GM21423 (cell line): Measurements from ENCODE around the gene ATOH8.

ENCODE experiments used
- ATAC-seq: cut with Tn5 transposase; IDR thresholded peaks from one replicate; pipeline ENCODE4 v1.9.1; 2021; ENCODE audit warnings: mild to moderate bottlenecking, moderate library complexity; ENCODE audit not compliant: unreplicated experiment

ATOH8 gene

DNA sequence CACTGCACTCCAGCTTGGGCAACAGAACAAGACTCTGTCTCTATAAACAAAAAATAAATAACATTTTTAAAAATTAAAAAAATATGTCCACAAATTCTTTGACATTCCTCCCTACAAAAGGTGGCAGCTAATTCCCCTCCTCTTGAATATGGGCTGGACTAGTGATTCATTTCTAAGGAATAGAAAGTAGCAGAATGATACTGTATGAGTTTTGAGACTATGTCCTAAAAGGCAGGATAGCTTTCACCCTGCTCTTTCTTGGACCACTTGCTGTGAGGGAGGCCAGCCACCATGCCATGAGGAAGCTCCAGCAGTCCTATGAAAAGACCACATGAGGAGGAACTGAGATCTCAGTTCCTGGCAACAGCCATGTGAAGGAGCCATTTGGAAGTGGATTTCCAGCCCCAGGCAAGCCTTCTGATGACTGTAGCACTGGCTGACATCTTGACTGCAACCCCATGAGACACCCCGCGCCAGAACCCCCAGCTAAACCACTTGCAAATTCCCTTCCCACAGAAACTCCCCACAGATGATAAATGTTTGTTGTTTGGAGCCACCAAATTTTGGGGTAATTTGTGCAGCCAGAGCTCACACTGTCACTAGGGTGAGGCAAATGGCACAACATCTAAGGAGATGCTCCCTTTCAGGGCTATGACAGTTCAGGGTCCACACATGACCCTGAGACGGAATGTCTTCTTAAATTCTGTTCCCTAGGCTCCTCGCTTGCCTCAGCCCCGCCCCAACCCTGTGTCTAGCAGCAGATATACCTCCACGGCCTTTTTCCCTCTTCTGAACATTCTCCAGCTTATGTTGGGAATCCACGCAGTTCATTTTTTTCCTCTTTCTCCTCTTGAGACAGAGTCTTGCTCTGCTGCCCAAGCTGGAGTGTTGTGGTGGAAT, 17.1 kb upstream of the ATOH8 start:
- ATAC-seq, result no peak

DNA sequence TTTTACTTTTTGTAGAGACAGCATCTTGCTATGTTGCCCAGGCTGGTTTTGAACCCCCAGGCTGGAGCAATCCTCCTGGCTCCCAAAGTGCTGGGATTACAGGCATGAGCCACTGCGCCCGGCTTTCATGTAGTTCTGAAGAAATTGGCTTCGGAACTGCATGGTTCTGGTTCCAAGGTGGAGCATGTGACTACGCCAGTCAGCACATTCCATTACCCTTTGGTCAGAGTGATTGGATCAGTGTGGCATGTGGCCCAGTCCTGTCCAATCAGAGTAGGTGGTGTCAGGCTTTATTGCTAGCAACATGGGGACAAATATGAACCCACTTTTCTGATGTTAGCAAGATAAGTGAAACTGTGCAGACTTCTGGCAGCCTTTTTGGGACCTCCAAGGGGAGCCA, 16.3 kb upstream of the ATOH8 start:
- no peak for ATAC-seq

DNA sequence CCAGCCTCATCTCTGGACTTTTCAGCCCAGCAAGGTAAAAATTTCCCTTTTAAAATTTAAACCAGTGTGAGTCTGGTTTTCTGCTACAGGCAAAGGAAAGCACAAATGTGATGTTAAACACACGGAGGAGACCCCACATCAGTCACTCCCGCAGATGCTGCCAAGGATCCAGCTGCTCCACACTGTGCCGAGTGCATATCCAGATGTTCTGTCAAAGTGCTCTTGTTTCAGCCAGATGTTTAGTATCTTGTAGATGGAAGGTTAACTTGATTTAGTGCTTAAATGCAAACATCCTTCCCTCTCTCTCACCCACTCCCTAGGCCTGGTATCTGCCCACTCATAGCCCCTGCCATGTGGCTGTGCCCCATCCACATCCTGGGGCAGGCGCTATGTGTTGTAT, 15.8 kb upstream of the ATOH8 start:
- no peak for ATAC-seq

DNA sequence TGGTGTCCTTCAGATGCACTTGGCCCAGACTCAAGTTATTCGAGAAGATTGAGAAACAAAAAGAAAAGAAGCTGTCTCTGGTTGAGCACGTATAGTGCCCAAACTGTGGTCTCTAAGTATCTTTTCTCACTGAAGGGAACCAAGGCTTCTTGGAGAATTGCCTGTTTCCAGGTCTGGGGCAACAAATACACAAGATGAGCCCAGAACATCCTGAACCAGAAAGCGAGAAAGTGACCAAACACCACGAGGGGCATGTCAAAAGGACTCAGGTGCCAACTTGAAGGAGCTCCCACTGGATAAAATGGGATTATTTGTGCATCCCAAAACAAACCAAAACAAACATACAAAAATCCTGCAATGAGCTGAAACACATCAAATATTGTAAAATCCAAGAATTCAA, 13.6 kb upstream of the ATOH8 start:
- ATAC-seq, result no peak

DNA sequence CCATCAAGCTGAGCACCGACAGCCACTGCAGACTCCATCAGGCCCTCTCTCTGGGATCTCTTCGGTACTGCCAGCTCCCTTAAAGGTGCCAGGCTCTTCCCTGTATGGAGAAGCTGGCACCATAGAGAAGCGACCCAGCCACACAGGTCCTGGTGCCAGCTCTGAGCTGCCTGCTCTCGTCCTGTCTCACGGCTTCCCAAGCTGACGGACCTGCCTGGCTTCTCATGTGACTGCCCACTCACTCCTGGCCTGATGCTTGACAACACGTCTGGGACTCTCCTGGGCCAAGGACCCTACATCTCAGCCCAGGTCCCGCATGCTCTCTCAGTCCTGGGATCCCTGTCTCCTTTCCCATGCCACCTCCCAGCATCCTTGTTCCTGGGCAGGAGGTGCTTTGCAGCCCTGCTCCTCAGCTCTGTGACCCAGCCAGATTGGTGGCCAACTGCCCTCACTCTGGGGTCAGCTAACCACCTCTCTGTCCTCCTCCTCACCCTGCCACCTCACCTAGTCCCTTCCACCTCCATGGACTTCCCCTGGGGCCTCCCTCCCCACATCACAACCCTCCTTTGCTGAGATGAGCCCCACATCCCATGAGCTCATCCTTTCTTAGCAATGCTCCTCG, 12.5 kb upstream of the ATOH8 start:
- no peak for ATAC-seq

DNA sequence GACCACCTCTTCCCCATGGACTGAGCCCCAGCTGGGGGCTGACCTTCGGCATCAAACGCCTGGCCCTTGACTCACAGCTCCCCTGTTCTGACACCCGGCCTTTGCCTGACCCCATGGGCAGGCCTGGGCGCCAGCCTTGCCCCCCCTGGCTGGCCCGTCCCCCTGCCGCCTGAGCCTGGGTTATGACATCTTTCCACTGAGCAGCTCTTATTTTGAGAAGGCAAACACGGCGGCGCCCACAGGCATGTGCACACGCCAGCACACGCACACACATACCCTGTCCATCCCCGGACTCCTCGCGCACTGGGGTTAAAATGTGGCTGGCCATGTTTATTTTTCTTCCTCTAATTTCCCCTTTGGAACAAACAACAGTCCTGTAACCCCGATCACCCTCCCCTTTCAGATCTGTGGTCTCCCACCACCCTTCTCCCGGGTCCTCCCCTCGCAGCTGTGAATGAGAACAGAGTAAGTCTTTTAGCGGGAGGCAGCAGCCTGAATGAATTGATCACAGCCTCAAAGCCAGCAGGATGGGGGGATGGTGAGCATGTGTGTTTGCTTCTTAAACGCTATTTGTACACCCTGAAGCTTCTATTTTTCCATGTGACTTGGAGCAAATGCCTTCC, 11.8 kb upstream of the ATOH8 start:
- ATAC-seq, result no peak

DNA sequence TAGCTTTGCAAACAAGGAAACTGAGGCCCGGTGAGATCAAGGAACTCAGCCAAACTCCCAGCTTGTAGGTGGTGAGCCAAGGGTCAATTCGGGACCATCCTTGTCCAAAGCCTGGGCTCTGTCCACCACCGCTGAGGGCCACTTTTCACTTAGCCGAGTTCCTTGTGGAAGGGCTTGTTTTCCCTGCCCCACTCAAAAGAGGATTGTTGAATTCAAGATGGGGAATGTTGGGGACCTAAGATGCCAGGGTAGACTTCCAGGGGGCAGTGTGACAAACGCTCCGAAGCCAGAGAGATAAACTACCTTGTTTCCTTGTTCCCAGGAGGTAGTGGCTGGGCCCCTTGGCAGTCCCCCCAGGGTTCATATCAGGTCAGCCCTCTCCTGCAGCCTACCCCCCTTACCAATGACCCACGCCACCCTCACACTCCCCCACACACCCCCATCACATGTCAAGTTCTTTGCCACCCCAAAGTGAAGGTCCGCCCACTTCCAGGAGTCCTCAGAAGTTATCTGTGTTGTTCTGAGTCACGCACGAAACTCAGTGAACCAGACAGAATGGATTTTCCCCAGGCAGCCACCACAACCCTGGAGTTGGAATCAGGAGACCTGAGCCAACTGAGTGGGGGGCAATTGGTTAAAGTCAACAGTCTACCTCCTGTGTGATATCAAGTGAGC, 10.3 kb upstream of the ATOH8 start:
- no peak for ATAC-seq

DNA sequence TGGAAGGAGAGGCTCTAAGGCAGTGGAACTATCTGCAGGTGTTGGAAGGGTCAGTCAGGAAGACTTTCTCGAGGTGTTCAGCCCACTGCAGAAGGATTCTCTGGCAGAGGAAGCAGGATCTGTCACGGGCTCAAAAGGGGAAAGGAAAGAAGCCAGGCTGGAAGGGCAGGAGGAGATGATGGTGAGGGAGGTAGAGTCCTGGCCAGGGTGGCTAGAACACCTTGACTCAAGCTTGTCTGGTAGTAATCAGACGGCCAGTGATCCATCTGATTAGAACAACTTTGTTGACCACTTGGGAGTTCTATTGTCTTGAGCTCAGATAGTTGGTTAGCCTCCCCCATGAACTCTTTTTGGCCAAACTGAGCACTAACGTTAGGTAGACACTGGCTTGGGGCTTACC, 9.7 kb upstream of the ATOH8 start:
- no peak for ATAC-seq

DNA sequence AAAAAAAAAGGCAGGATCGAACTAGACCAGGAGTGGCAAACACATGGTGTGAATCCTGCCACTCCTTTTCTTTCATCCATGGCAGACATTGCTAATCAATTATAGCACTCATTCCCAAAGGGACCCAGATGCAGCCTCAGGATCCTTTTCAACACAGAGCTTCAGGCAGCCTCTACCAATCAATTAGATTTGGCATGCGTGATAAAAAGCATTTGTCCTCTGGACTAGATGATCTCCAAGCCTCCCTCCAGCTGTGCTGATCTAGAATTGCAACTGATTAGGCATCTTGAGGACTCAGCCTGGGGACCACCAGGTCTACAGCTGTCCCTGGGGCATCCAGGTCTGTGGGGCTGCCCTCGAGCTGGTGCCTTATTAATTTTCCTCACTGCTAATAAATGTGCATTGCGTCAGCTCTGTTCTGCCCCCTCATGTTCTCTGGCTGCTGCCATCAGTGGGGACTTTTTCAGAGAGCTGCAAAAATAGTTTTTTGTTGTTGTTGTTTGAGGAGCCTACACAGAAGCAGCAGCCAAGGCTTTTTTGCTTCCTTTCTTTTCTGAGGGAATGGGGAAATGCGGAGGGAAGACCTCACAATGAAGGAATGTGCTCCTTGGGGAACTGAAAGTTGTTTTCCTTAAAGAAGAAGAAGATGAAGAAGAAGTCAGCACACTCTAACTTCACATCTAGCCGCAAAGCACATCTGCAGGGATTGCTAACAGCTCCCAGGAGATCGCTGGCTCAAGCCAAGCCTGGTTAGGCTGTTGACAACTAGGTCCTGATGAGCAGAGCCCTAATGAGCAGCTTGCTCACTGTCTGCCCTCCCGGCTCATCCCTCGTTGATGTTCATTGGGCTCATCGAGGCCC, 8.8 kb upstream of the ATOH8 start:
- ATAC-seq, result no peak

DNA sequence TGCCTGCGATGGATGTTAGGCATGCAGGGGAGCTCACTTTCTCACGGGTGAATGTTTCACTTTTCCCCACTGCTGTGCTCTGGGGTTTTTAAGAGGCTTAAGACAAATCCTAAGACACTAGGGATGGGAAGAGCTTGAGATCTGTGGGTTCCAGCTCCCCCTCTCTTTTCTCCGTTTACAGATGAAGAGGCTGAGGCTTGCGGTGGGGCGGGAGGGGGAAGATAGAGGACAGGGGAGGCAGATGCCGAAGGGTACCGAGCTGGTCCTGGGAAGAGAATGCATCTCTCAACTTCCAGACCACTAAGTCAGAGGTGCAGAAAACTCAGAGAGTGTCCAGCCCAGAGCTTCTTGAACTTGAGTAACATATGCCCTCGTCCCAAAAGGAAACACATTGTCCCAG, 8.2 kb upstream of the ATOH8 start:
- ATAC-seq, result no peak

DNA sequence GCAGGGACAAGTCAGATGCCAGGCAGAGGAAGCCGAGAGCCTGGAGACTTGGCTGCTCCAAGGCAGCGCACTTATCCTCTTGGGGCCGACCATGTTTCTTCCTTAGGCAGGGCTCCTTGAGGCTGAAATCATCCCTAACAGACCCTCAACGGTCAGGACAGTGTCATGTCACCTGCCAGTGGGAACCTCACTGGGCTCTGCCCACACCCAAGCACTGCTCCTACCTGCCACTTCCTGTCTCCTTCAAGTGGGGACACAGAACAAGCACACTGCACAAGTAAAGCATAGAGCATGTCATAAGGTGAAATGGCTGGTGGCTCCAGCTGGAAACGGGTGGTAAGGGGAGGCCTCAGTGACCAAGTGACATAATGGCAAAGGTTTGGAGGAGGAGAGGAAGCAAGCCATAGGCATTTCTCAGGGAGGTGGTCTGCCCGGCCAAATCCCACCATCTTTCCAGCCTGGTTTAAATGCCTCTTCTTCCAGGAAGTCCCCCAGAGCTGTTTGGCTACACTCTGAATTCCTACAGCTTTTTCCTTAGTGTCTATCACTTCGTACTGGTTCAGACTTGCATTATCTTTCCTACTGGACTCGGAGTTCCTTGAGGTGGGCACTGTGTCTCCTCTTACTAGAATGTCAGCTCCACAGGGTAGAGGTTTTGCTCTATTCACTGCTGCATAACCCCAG, 7.3 kb upstream of the ATOH8 start:
- no peak for ATAC-seq

DNA sequence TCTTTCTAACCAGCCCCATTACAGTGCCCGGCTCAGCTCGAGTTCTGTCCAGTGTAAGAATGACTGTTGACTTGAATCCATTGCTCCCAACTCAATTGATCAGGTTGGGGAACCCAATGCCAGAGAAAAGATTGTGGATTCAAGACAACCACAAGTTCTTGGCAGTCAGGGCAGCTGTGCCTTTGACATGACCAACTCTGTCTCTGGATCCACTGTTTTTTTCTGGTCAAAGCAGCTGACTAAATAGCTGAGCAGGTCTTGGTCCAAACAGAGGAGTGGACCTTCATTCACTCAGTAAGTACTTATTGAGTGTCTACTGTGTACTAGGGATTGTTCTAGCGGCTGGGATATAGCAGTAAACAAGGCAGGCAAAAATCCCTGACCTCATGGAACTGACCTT, 6.3 kb upstream of the ATOH8 start:
- no peak for ATAC-seq

DNA sequence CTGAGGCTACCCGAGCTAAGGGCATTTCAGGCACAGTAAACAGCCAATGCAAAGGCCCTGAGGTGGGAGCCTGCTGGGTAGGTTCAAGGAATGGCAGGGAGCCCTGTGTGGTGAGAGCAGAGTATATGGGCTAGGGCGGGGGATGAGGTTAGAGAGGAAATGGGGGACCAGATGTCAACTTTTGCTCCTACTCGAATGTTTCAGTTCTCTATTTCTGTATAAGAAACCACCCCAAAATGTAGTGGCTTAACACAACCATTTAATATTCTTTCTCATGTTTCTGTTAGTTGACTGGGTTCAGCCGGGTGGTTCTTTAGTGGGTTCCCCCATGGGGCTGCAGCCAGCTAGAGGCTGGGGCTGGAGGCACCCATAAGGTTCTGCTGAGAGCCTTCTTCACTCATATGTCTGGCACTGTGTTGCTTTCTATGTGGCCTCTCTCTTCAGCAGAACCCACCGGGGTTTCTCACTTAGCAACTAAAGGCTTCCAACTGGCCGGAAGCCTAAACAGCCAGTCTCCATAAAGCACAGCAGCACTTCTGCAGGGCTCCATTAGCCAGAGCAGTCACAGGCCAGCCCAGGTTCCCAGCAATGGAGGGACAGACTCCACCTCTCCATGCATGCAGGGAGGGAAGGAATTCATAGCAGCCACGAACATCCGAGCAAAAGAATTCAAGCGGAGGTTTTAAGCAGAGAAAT, 5.6 kb upstream of the ATOH8 start:
- ATAC-seq, result peak; percentile 57

DNA sequence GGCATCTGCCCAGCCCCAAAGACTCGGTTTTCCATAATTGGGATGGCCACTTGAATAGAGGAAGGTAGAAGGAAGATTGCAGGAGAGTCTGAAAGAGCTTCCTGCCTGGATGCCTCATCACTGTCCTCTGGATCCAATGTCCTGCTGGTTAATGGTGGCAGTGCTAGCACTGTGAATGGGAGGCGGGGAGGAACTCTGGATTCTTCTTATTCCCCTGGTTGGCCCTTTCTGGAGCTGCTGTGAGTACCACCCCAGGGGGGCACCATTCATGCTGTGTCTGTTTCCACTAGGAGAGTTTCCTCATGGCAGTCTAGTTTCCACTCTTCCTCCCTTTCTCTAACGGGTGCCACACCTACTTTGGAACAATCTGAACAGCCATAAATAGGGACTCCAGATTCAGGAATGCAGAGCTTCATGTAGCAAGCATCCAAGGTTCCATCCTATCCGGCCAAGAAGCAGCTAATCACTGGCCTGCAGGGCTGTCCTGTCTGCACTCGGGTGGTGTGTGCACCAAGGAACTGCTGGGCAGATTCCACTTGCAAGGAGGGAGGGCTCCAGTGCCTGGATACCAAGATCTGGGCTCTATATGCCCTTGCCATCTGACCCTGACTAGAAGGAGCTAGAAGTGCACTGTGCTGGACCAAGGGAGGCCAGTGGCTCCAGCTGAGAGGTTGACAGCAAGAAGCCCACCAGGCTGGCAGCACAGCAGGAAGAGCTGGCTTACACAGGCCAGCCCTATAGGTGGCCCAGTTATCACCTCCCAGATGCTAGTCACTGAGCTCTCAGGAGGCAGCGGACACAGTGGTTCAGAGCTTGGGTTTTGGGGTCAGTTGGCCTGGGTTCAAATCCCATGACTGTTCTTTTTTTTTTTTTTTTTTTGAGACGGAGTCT, 4.6 kb upstream of the ATOH8 start:
- ATAC-seq, result no peak

DNA sequence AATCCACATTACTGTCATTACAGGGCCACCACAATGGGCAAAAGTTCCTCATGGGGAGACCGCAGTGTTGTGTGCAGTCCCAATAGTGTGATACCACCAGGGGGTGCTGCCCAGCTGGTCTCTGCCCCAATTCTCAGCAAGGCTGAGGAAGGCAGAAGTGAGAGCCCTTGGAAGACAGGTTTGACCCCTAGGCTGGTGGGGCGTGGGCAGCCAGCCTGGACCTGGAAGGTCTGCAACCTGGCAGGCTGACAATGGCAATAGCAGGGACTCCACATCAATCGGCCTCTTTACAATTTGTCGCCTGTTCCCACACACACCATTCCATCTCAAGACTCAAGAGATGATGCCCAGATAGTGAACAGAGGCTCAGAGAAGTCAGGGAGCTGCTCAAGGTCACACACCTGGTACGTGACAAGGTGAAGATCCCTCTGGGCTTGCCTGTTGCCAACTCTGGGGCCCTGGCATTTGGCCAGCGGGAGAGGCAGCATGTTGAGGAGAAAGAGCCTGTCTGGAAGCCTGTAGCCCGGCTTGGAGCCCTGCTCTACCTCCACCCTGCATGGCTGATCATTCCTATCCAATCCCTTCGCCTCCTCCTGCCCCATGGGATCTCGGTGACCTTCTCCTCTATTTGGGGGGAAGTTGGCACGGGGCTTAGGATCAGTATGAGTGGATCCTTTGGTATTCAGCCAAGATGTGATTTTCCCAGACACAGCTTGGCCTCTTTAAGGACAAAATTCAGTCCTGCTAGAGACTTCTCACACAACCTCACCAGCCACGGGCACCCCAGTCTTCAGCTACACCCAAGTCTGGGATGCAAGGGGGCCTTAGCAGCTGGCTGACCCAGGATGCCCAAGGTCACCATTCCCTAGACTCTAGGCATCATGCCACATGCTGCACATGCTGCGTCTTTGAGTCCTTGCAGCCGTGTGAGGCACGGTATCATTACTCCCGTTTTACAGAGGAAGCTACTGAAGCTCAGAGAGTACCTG, 2.9 kb upstream of the ATOH8 start:
- no peak for ATAC-seq

DNA sequence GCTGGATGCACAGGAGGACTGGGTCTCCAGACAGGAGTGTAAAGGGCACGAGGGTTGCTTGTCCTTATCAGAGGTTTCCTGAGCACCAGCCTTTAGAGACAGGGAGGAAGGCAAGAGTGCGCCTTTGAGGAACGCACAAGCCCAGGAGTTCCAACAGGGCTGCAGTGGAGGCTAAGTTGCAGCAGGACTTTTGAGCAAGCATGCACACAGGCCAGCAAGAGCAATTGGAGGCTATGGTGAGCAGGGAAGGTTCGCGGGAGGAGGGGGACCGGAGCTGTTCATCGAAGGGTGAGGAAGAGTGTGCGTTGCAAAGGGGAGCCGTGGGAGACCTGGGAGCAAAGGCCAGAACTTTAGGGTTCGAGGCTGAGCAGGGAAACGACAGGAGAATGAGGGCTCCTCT, 2.2 kb upstream of the ATOH8 start:
- no peak for ATAC-seq

DNA sequence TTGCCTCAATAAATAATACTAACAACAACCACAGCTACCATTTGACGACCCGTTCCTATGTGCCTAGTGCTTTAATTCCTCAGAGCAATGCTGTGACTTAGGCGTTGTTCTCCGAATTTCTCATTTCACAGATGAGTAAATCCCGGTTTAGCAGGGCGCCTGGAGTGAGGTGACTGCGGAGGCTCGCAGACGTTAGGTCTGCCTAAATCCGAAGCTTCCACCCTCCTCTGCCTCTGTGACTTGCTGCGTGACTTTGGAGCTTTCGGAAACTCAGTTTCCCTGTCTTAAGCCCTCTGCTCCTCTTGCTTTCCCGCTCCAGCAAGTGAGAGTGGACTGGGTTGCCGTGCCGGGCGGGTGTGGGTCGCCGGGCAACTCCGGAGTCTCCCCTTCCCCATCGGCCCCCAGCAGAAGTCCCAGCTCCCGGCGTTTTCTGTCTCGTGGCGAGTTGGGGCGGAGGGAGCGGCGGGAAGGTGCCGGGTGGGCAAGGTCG, 711 bp upstream of the ATOH8 start:
- ATAC-seq, result no peak
